HCT116 (cell line): Measurements from ENCODE around the gene ILF2. TPM values are rescaled to one million over a fixed set of nuclear protein-coding genes. Genes with fewer than 3 reads are reported as not detected.

Source experiments
- ATAC-seq: fragments of 200-7000 bp; cut with Tn5 transposase; 2 replicates; pipeline ENCODE4 v1.9.1; 2020; ENCODE audit warnings: mild to moderate bottlenecking, moderate library complexity
- BruUV-seq: library from RNA; stranded (reverse); fragments of 400-500 nt; replicated peaks from 2 replicates; lab custom pipeline; 2021; lab: Mats Ljungman, UMichigan
- CTCF ChIA-PET: fragments of 300-600 bp; sonication (Branson Sonifier 250); formaldehyde crosslinking; loops from one replicate; lab custom pipeline; 2021; ENCODE audit warnings: antibody characterized with exemption; lab: Charles Lee
- POLR2A ChIA-PET: fragments of 300-600, 350-600 bp; sonication (Branson Sonifier 250); formaldehyde crosslinking; loops from one replicate; lab custom pipeline; 2021; ENCODE audit warnings: antibody characterized with exemption; lab: Charles Lee
- RAD21 ChIA-PET, 2 experiments: fragments of 300-600 bp; sonication (Branson Sonifier 250); formaldehyde crosslinking; loops; one replicate each; lab custom pipeline; 2023; ENCODE audit warnings: low total read pairs in 2 of 2; ENCODE audit not compliant: uncharacterized antibody in 2 of 2, unreplicated experiment in 2 of 2, low non-redundant PET in 1 of 2; lab: Charles Lee
- DNase-seq: peaks from one replicate; pipeline ENCODE4 v3.0.0-alpha.2; 2010; ENCODE audit warnings: low read depth, low spot score
- H2AFZ ChIP-seq: fragments of 200-600 bp; shearing (Covaris generic), sonication (generic); 2 replicates; pipeline ENCODE4 v1.6.1; 2017; ENCODE audit warnings: low read depth, mixed run types, mixed read lengths, antibody characterized with exemption, low read length; ENCODE audit not compliant: poor library complexity, severe bottlenecking
- H3K27ac ChIP-seq: 2 replicates; pipeline ENCODE4 v1.5.1; 2012; ENCODE audit warnings: low read depth, low read length
- H3K27me3 ChIP-seq: fragments of 200-600 bp; sonication (generic); 2 replicates; pipeline ENCODE4 v1.6.1; 2016; ENCODE audit warnings: mixed run types, low read length, mixed read lengths; ENCODE audit not compliant: insufficient read depth
- H3K36me3 ChIP-seq, 2 experiments: fragments of 200-500 bp in 1 of 2; fragments of 200-600 bp in 1 of 2; sonication (Bioruptor generic) in 1 of 2; sonication (generic) in 1 of 2; 2 replicates each; pipeline versions ENCODE4 v1.5.1 to v1.6.1; 2014 to 2016; ENCODE audit warnings: low read length in 2 of 2, inconsistent platforms in 1 of 2, mixed read lengths in 1 of 2, mixed run types in 1 of 2; ENCODE audit not compliant: insufficient read depth in 2 of 2, control insufficient read depth in 1 of 2
- H3K4me1 ChIP-seq, 2 experiments: fragments of 200-600 bp in 1 of 2; sonication (generic) in 1 of 2; 2 replicates each; pipeline versions ENCODE4 v1.5.1 to v1.6.1; 2012 to 2017; ENCODE audit warnings: low read length in 2 of 2, inconsistent platforms in 1 of 2, mild to moderate bottlenecking in 1 of 2, mixed read lengths in 1 of 2, mixed run types in 1 of 2, moderate library complexity in 1 of 2; ENCODE audit not compliant: insufficient read depth in 2 of 2, control insufficient read depth in 1 of 2
- H3K4me2 ChIP-seq: fragments of 200-600 bp; sonication (generic); 2 replicates; pipeline ENCODE4 v1.6.1; 2017; ENCODE audit warnings: mixed run types, low read length, mixed read lengths
- H3K4me3 ChIP-seq, 2 experiments: fragments of 200-600 bp in 1 of 2; sonication (generic) in 1 of 2; replicated peaks in 1 of 2; 2 replicates each; pipeline ENCODE4 v1.5.1; 2011 to 2016; ENCODE audit warnings: low read length in 2 of 2, control low read depth in 1 of 2, low read depth in 1 of 2, mild to moderate bottlenecking in 1 of 2, mixed read lengths in 1 of 2, mixed run types in 1 of 2
- H3K79me2 ChIP-seq: fragments of 200-600 bp; sonication (generic); 2 replicates; pipeline ENCODE4 v1.6.1; 2017; ENCODE audit warnings: mild to moderate bottlenecking, mixed run types, low read length, moderate library complexity, mixed read lengths; ENCODE audit not compliant: insufficient read depth
- H3K9ac ChIP-seq: fragments of 200-600 bp; sonication (generic); 2 replicates; pipeline ENCODE4 v1.6.1; 2016; ENCODE audit warnings: low read length, mixed read lengths
- H3K9me2 ChIP-seq: fragments of 200-600 bp; sonication (generic), shearing (Covaris generic); 2 replicates; pipeline ENCODE4 v1.6.1; 2017; ENCODE audit warnings: mixed run types, mild to moderate bottlenecking, moderate library complexity; ENCODE audit not compliant: insufficient read depth
- H3K9me3 ChIP-seq, 2 experiments: fragments of 200-500 bp in 1 of 2; fragments of 200-600 bp in 1 of 2; sonication (Bioruptor generic) in 1 of 2; sonication (generic) in 1 of 2; 2 replicates each; pipeline ENCODE4 v1.6.1; 2014 to 2017; ENCODE audit warnings: low read length in 2 of 2, mixed read lengths in 2 of 2, inconsistent platforms in 1 of 2, low read depth in 1 of 2, mild to moderate bottlenecking in 1 of 2, mixed run types in 1 of 2, moderate library complexity in 1 of 2; ENCODE audit not compliant: control insufficient read depth in 1 of 2, insufficient read depth in 1 of 2
- H4K20me1 ChIP-seq: fragments of 200-600 bp; sonication (generic), shearing (Covaris generic); 2 replicates; pipeline ENCODE4 v1.6.1; 2017; ENCODE audit warnings: mixed run types, mild to moderate bottlenecking, moderate library complexity; ENCODE audit not compliant: insufficient read depth
- ATF3 ChIP-seq: IDR thresholded peaks from 2 replicates; pipeline ENCODE4 v1.6.1; 2012
- CEBPB ChIP-seq: IDR thresholded peaks from 2 replicates; pipeline ENCODE4 v1.6.1; 2012; ENCODE audit warnings: low read depth
- CTCF ChIP-seq, 3 experiments: fragments of 200-600 bp in 1 of 3; sonication (generic) in 1 of 3; IDR thresholded peaks in 2 of 3; conservative IDR thresholded peaks in 1 of 3; 2 replicates each; pipeline ENCODE4 v1.5.1; 2012 to 2017; ENCODE audit warnings: low read depth in 2 of 3, low read length in 2 of 3, antibody characterized with exemption in 1 of 3, borderline replicate concordance in 1 of 3, control low read depth in 1 of 3, mild to moderate bottlenecking in 1 of 3, mixed read lengths in 1 of 3, mixed run types in 1 of 3, moderate library complexity in 1 of 3; ENCODE audit not compliant: insufficient read depth in 1 of 3
- EGR1 ChIP-seq: IDR thresholded peaks from 2 replicates; pipeline ENCODE4 v1.6.1; 2012; ENCODE audit warnings: low read depth
- ELF1 ChIP-seq: IDR thresholded peaks from 2 replicates; pipeline ENCODE4 v1.6.1; 2012; ENCODE audit warnings: low read depth, borderline replicate concordance
- EZH2 ChIP-seq: fragments of 200-600 bp; sonication (generic); IDR thresholded peaks from 2 replicates; pipeline ENCODE4 v1.6.1; 2017; ENCODE audit warnings: antibody characterized with exemption, mixed run types
- EZH2phosphoT487 ChIP-seq: fragments of 200-600 bp; IDR thresholded peaks from 2 replicates; pipeline ENCODE4 v1.6.1; 2018; ENCODE audit warnings: antibody characterized with exemption, borderline replicate concordance
- FOSL1 ChIP-seq: IDR thresholded peaks from 2 replicates; pipeline ENCODE4 v1.6.1; 2012; ENCODE audit warnings: low read depth
- JUND ChIP-seq: IDR thresholded peaks from 2 replicates; pipeline ENCODE4 v1.6.1; 2012
- MAX ChIP-seq: IDR thresholded peaks from 2 replicates; pipeline ENCODE4 v1.6.1; 2012
- POLR2A ChIP-seq: IDR thresholded peaks from 2 replicates; pipeline ENCODE4 v1.7.0; 2011; ENCODE audit warnings: borderline replicate concordance; ENCODE audit not compliant: insufficient read depth, insufficient read length; ENCODE audit errors: extremely low read depth
- SIN3A ChIP-seq: IDR thresholded peaks from 2 replicates; pipeline ENCODE4 v1.6.1; 2012; ENCODE audit warnings: low read depth
- SP1 ChIP-seq: IDR thresholded peaks from 2 replicates; pipeline ENCODE4 v1.6.1; 2012; ENCODE audit warnings: low read depth
- SRF ChIP-seq: IDR thresholded peaks from 2 replicates; pipeline ENCODE4 v1.6.1; 2012; ENCODE audit warnings: low read depth
- YY1 ChIP-seq: IDR thresholded peaks from 2 replicates; pipeline ENCODE4 v1.6.1; 2011; ENCODE audit warnings: low read length, low read depth, moderate library complexity, mild to moderate bottlenecking; ENCODE audit not compliant: insufficient replicate concordance; ENCODE audit errors: extremely low read depth
- ZFX ChIP-seq: fragments of 450-650 bp; IDR thresholded peaks from 2 replicates; pipeline ENCODE4 v1.6.1; 2017
- ZNF274 ChIP-seq: fragments of 200-500 bp; sonication (Bioruptor generic); IDR thresholded peaks from 2 replicates; pipeline ENCODE4 v1.6.1; 2014; ENCODE audit warnings: mild to moderate bottlenecking, low read depth, low read length, inconsistent platforms
- intact Hi-C: fragments of 100-400 bp; cut with micrococcal nuclease; formaldehyde crosslinking; loops from 2 replicates; pipeline ENCODE4 v1.10.0; 2022
- microRNA-seq: library from miRNA; unstranded; fragments of <30 nt; microRNA quantifications from one replicate; pipeline ENCODE4, GENCODE V29; 2016; ENCODE audit warnings: borderline number of aligned reads
- total RNA-seq: library from RNA; stranded (reverse); gene quantifications from one replicate; pipeline ENCODE4 v1.2.1, GENCODE V29; 2021; ENCODE audit not compliant: unreplicated experiment

ILF2 gene
- total RNA-seq, 1 experiment from 2014 or later, result 335 TPM

GRCh38 chr1:153612111-153612754, 58.6 kb downstream of the ILF2 start:
- ChIA-PET RAD21 (interaction anchor here in 1 of 2 experiments (0.6 to 1.4 kb wide), 3 partner anchors 15 to 40 kb away, joined by 3 to 5 read pairs (median 3); partner anchors contain the start of gene S100A13), CTCF (interaction anchor here (0.6 to 7.7 kb wide), 6 partner anchors 15 to 102 kb away, joined by 3 to 76 read pairs (median 4); partner anchors contain the start of genes CHTOP, ILF2, S100A1 and S100A13), POLR2A (interaction anchor here (1.0 to 9.1 kb wide), 13 partner anchors 8 to 378 kb away, joined by 3 to 172 read pairs (median 8); partner anchors contain the start of genes CHTOP, CREB3L4, RPS27 and S100A1)
- H3K9me2 ChIP-seq, result no peaks in the 10 kb centered on the region
- no peaks in the 10 kb centered on the region for H3K27me3 ChIP-seq
- peaks cover 0 to 5% of the 10 kb centered on the region in 2 experiments; a peak in 3 of 4 replicates for H3K36me3 ChIP-seq
- H3K4me1 ChIP-seq, result peaks cover 70 to 94% of the 10 kb centered on the region in 2 experiments
- H3K9ac ChIP-seq, result peak overlapping the region; percentile 93
- H3K27ac ChIP-seq, result peak overlapping the region; percentile 72
- ATAC-seq (no peak), DNase-seq (no peak)
- TF ChIP-seq SP1 (no peak), MAX (no peak), CEBPB (no peak), SRF (no peak), ZFX (no peak), EGR1 (no peak), JUND (no peak), ZNF274 (no peak), YY1 (no peak), EZH2phosphoT487 (no peak), ELF1 (no peak), FOSL1 (no peak), SIN3A (no peak), ATF3 (no peak), EZH2 (no peak), CTCF (IDR thresholded peaks at IDR 0.05 in 2 of 3, conservative IDR thresholded peaks at IDR 0.05 in 1 of 3; ENCODE audit: borderline replicate concordance in 1 of 3, insufficient read depth in 1 of 3, low read depth in 2 of 3, low read length in 2 of 3) (no peak), POLR2A (no peak)
- H2AFZ ChIP-seq, result no peak overlapping the region
- no TSS peak for BruUV-seq
- no peaks in the 10 kb centered on the region for H4K20me1 ChIP-seq
- H3K79me2 ChIP-seq, result peaks cover 74% of the 10 kb centered on the region
- peak overlapping the region; percentile 88 for H3K4me2 ChIP-seq
- intact Hi-C loops, result loop anchor here (5.0 kb wide), 1 partner anchor 80 kb away; no protein-coding TSS in a partner anchor
- H3K4me3 ChIP-seq, result peak overlapping the region; percentile 88 to 92
- H3K9me3 ChIP-seq, result no peaks in the 10 kb centered on the region

Small RNA genes lying within 50 kb of the gene (microRNA-seq; reads per million reads assigned to microRNA genes)
- gene MIR8083, result not detected

Other genes starting within 250 kb of the ILF2 start
- not detected for gene S100A7, start 210.3 kb downstream of the ILF2 start, total RNA-seq
- gene S100A6, start 135.0 kb downstream of the ILF2 start, total RNA-seq, result 1,633 TPM
- 6.0 TPM for gene S100A5, start 130.1 kb downstream of the ILF2 start, total RNA-seq
- gene S100A4, start 125.2 kb downstream of the ILF2 start, total RNA-seq, result 384 TPM
- 4.2 TPM for gene S100A3, start 121.7 kb downstream of the ILF2 start, total RNA-seq
- gene S100A2, start 105.1 kb downstream of the ILF2 start, total RNA-seq, result 24.8 TPM
- 196 TPM for gene S100A16, start 57.9 kb downstream of the ILF2 start, total RNA-seq
- gene S100A14, start 54.7 kb downstream of the ILF2 start, total RNA-seq, result 252 TPM
- 143 TPM for gene S100A13, start 43.5 kb downstream of the ILF2 start, total RNA-seq
- 0.30 TPM for gene S100A1, start 42.6 kb downstream of the ILF2 start, total RNA-seq
- gene CHTOP, start 36.9 kb downstream of the ILF2 start, total RNA-seq, result 110 TPM
- 39.1 TPM for gene SNAPIN, start 12.3 kb downstream of the ILF2 start, total RNA-seq
- gene NPR1, start 7.7 kb upstream of the ILF2 start, total RNA-seq, result 0.07 TPM
- 47.6 TPM for gene INTS3, start 57.1 kb upstream of the ILF2 start, total RNA-seq
- gene SLC27A3, start 104.4 kb upstream of the ILF2 start, total RNA-seq, result 14.3 TPM